Smooth muscle cell (in vitro differentiated cells): ENCODE data around the gene BMP4. TPM values are rescaled to one million over a fixed set of nuclear protein-coding genes. Genes with fewer than 3 reads are reported as not detected.

Experiments
- DNase-seq: peaks from one replicate; lab custom pipeline; 2025; ENCODE audit not compliant: unreplicated experiment; lab: John Stamatoyannopoulos, UW
- H2AFZ ChIP-seq: fragments of 200-600 bp; sonication (generic); 2 replicates; pipeline ENCODE4 v1.6.0; 2016; ENCODE audit warnings: antibody characterized with exemption, low read depth, mild to moderate bottlenecking
- H3F3A ChIP-seq: fragments of 200-600 bp; sonication (generic); 2 replicates; pipeline ENCODE4 v1.6.0; 2017; ENCODE audit warnings: antibody characterized with exemption, low read depth
- H3K27ac ChIP-seq: fragments of 200-600 bp; sonication (generic); 2 replicates; pipeline ENCODE4 v1.5.1; 2016; ENCODE audit warnings: low read depth, mild to moderate bottlenecking
- H3K27me3 ChIP-seq: fragments of 200-600 bp; sonication (generic); 2 replicates; pipeline ENCODE4 v1.6.1; 2016; ENCODE audit warnings: low read depth, mild to moderate bottlenecking
- H3K36me3 ChIP-seq: fragments of 200-600 bp; sonication (generic); 2 replicates; pipeline ENCODE4 v1.5.1; 2016; ENCODE audit warnings: low read depth
- H3K4me1 ChIP-seq: fragments of 200-600 bp; sonication (generic); 2 replicates; pipeline ENCODE4 v1.5.1; 2016; ENCODE audit warnings: low read depth
- H3K4me2 ChIP-seq: fragments of 200-600 bp; sonication (generic); 2 replicates; pipeline ENCODE4 v1.6.0; 2016; ENCODE audit warnings: mild to moderate bottlenecking
- H3K4me3 ChIP-seq: fragments of 200-600 bp; sonication (generic); 2 replicates; pipeline ENCODE4 v1.5.1; 2016; ENCODE audit warnings: mild to moderate bottlenecking
- H3K79me2 ChIP-seq: fragments of 200-600 bp; sonication (generic); 2 replicates; pipeline ENCODE4 v1.6.0; 2016; ENCODE audit warnings: low read depth, mild to moderate bottlenecking
- H3K9ac ChIP-seq: fragments of 200-600 bp; sonication (generic); 2 replicates; pipeline ENCODE4 v1.6.0; 2016; ENCODE audit warnings: low read depth
- H3K9me3 ChIP-seq: fragments of 200-600 bp; sonication (generic); replicated peaks from 2 replicates; pipeline ENCODE4 v1.5.1; 2016; ENCODE audit warnings: low read depth
- H4K20me1 ChIP-seq: fragments of 200-600 bp; sonication (generic); 2 replicates; pipeline ENCODE4 v1.6.0; 2016; ENCODE audit warnings: low read depth
- CTCF ChIP-seq: fragments of 200-600 bp; sonication (generic); IDR thresholded peaks from 2 replicates; pipeline ENCODE4 v1.5.1; 2017; ENCODE audit warnings: borderline replicate concordance, mild to moderate bottlenecking, antibody characterized with exemption; ENCODE audit not compliant: insufficient read depth, poor library complexity, severe bottlenecking
- WGBS: methylation state at CpG from one replicate; pipeline ENCODE4 v1.1.7; 2016; ENCODE audit warnings: low lambda C conversion rate; 5-methylcytosine and 5-hydroxymethylcytosine counted together
- polyA plus RNA-seq: library from polyadenylated mRNA; unstranded; fragments of >200 nt; fragmentation: Nextera tagmentation; extraction: Ambion mirVana; gene quantifications from 2 replicates; pipeline ENCODE4 v1.2.1, GENCODE V29; 2016
- total RNA-seq: library from RNA; depleted of rRNA; stranded (reverse); fragments of >200 nt; gene quantifications from 2 replicates; pipeline ENCODE4 v1.2.3, GENCODE V29; 2014

The BMP4 gene
- total and polyA plus RNA-seq, 2 experiments from 2014 or later, result 30.5 to 38.2 TPM

GRCh38 chr14:53951243-53951626 lies 5.4 kb downstream of the BMP4 start:
- Histone ChIP-seq H3K4me2 (peak overlapping the region; percentile 89), H3K27ac (no peak overlapping the region), H3F3A (no peaks in the 10 kb centered on the region), H3K36me3 (no peaks in the 10 kb centered on the region), H3K79me2 (no peaks in the 10 kb centered on the region), H3K4me3 (peak overlapping the region; percentile 76), H3K9me3 (no peaks in the 10 kb centered on the region), H3K4me1 (peaks cover 22% of the 10 kb centered on the region), H4K20me1 (peaks cover 18% of the 10 kb centered on the region), H2AFZ (no peak overlapping the region), H3K27me3 (no peaks in the 10 kb centered on the region), H3K9ac (no peak overlapping the region)
- no peak for TF ChIP-seq CTCF
- no peak for DNase-seq
- WGBS, result 39% methylated on average over 6 of the region's 6 CpGs

GRCh38 chr14:53950031-53950793 lies 6.4 kb downstream of the BMP4 start:
- Histone ChIP-seq H3K4me1 (peaks cover 22% of the 10 kb centered on the region), H4K20me1 (peaks cover 18% of the 10 kb centered on the region), H3K27ac (no peak overlapping the region), H2AFZ (no peak overlapping the region), H3K4me2 (no peak overlapping the region), H3K27me3 (peaks cover 5% of the 10 kb centered on the region), H3F3A (no peaks in the 10 kb centered on the region), H3K9ac (no peak overlapping the region), H3K79me2 (no peaks in the 10 kb centered on the region), H3K36me3 (no peaks in the 10 kb centered on the region), H3K9me3 (no peaks in the 10 kb centered on the region), H3K4me3 (peak overlapping the region; percentile 76)
- DNase-seq, result no peak
- WGBS, result 99% methylated on average over 24 of the region's 24 CpGs
- no peak for TF ChIP-seq CTCF

- Histone ChIP-seq H2AFZ (no peak overlapping the region), H3K9me3 (no peaks in the 10 kb centered on the region), H3F3A (no peaks in the 10 kb centered on the region), H3K79me2 (no peaks in the 10 kb centered on the region), H3K36me3 (no peaks in the 10 kb centered on the region), H3K27me3 (peaks cover 5% of the 10 kb centered on the region), H3K4me2 (no peak overlapping the region), H3K27ac (no peak overlapping the region), H3K4me1 (peaks cover 22% of the 10 kb centered on the region), H3K4me3 (no peak overlapping the region), H3K9ac (no peak overlapping the region), H4K20me1 (peaks cover 18% of the 10 kb centered on the region)
- no peak for DNase-seq
- WGBS, result 96% methylated on average over 1 of the region's 1 CpG
- TF ChIP-seq CTCF, result no peak
Measured at GRCh38 chr14:53949201-53949600, 7.4 kb downstream of the BMP4 start.
